Body of pancreas (tissue), 4 donors: ENCODE results near the gene SMLR1. TPM values are rescaled to one million over a fixed set of nuclear protein-coding genes. Genes with fewer than 3 reads are reported as not detected.
"Not testable (repeated sequence)": the region's sequence is repeated elsewhere in the genome, so short reads cannot be mapped to it uniquely, and the experiment has no call there.

ENCODE experiments used
- ATAC-seq: fragments of 150-250 bp; one replicate; pipeline ENCODE4 v1.9.1; 2016
- DNase-seq, 4 donors: peaks; one replicate each; pipeline ENCODE4 v3.0.0-alpha.2; 2019
- H3K27ac ChIP-seq, 4 donors: fragments of 200-600 bp; sonication (generic); 1 replicate in 3 of 4; 2 replicates in 1 of 4; pipeline versions ENCODE4 v1.5.1 to v1.6.1; 2016 to 2019; ENCODE audit warnings: mild to moderate bottlenecking in 1 of 4, mixed read lengths in 1 of 4, moderate library complexity in 1 of 4
- H3K27me3 ChIP-seq, 2 donors: fragments of 200-600 bp; sonication (generic); one replicate each; pipeline ENCODE4 v1.6.0; 2016; ENCODE audit warnings: mild to moderate bottlenecking in 1 of 2
- H3K36me3 ChIP-seq, 2 donors: fragments of 200-600 bp; sonication (generic); replicated peaks in 1 of 2; 2 replicates each; pipeline ENCODE4 v1.5.1; 2016; ENCODE audit warnings: low read depth in 2 of 2; ENCODE audit not compliant: insufficient read depth in 1 of 2
- H3K4me1 ChIP-seq: fragments of 200-600 bp; sonication (generic); one replicate; pipeline ENCODE4 v1.6.0; 2016
- H3K4me3 ChIP-seq, 2 donors: fragments of 200-600 bp; sonication (generic); 1 replicate in 1 of 2; 2 replicates in 1 of 2; pipeline ENCODE4 v1.5.1; 2016 to 2019
- H3K9me3 ChIP-seq, 3 donors: fragments of 200-600 bp; sonication (generic); 1 replicate in 2 of 3; 2 replicates in 1 of 3; pipeline ENCODE4 v1.5.1; 2016
- CTCF ChIP-seq, 7 experiments: fragments of 450-650 bp in 4 of 7; fragments of 200-600 bp in 3 of 7; sonication (generic) in 3 of 7; IDR thresholded peaks; one replicate each; pipeline ENCODE4 v1.5.1; 2016 to 2019; ENCODE audit warnings: antibody characterized with exemption in 7 of 7
- POLR2A ChIP-seq, 3 donors: fragments of 450-650 bp; IDR thresholded peaks; one replicate each; pipeline ENCODE4 v1.6.1; 2016; ENCODE audit warnings: antibody characterized with exemption in 3 of 3, mild to moderate bottlenecking in 2 of 3
- WGBS, 2 donors: methylation state at CpG; one replicate each; pipeline ENCODE4 v1.1.5; 2017; 5-methylcytosine and 5-hydroxymethylcytosine counted together
- intact Hi-C: fragments of 100-400 bp; cut with DNase I; formaldehyde crosslinking; loops from one replicate; pipeline ENCODE4 v1.15.1; 2023
- total RNA-seq, 2 donors: library from RNA; depleted of rRNA; stranded (reverse); fragments of >200 nt; gene quantifications; one replicate each; pipeline ENCODE4 v1.1.0, GENCODE V29; 2016

The SMLR1 gene
- total RNA-seq, 2 donors from 2014 or later, result 0.52 TPM; not detected in 1

GRCh38 chr6:130794738-130795137 is 32.5 kb upstream of the SMLR1 start:
- H3K9me3 ChIP-seq, result no peaks in the 10 kb centered on the region
- DNase-seq (no peak), ATAC-seq (no peak)
- WGBS, 2 donors, result 31 to 59% methylated on average over 3 of the region's 3 CpGs
- intact Hi-C loops, result no loop called here
- H3K27me3 ChIP-seq, result no peaks in the 10 kb centered on the region
- H3K4me1 ChIP-seq, result no peaks in the 10 kb centered on the region
- H3K4me3 ChIP-seq, result no peak overlapping the region
- no peak overlapping the region for H3K27ac ChIP-seq
- H3K36me3 ChIP-seq, result no peaks in the 10 kb centered on the region
- TF ChIP-seq POLR2A (IDR thresholded peaks at IDR 0.05), result no peak
- TF ChIP-seq CTCF (IDR thresholded peaks at IDR 0.05), result no peak

GRCh38 chr6:130796313-130796905 is 30.8 kb upstream of the SMLR1 start:
- no peaks in the 10 kb centered on the region for H3K36me3 ChIP-seq
- H3K27me3 ChIP-seq, result no peaks in the 10 kb centered on the region
- H3K4me3 ChIP-seq, result no peak overlapping the region
- H3K27ac ChIP-seq, result no peak overlapping the region
- intact Hi-C loops, result no loop called here
- DNase-seq (no peak), ATAC-seq (no peak)
- TF ChIP-seq POLR2A (IDR thresholded peaks at IDR 0.05), result no peak
- no peak for TF ChIP-seq CTCF (IDR thresholded peaks at IDR 0.05)
- H3K9me3 ChIP-seq, result no peaks in the 10 kb centered on the region
- H3K4me1 ChIP-seq, result no peaks in the 10 kb centered on the region

- no peaks in the 10 kb centered on the region for H3K36me3 ChIP-seq
- intact Hi-C loops, result no loop called here
- ATAC-seq (no peak), DNase-seq (no peak)
- no peaks in the 10 kb centered on the region for H3K4me1 ChIP-seq
- no peak for TF ChIP-seq POLR2A (IDR thresholded peaks at IDR 0.05)
- no peak for TF ChIP-seq CTCF (IDR thresholded peaks at IDR 0.05)
- H3K4me3 ChIP-seq, result no peak overlapping the region
- H3K27ac ChIP-seq, result no peak overlapping the region
- WGBS, 2 donors, result 74 to 81% methylated on average over 2 of the region's 2 CpGs
- no peaks in the 10 kb centered on the region for H3K9me3 ChIP-seq
- no peaks in the 10 kb centered on the region for H3K27me3 ChIP-seq
These were observed 30.1 kb upstream of the SMLR1 start for GRCh38 chr6:130797061-130797460.

- H3K27ac ChIP-seq, intact Hi-C loops, H3K36me3 ChIP-seq, H3K4me3 ChIP-seq, DNase-seq, H3K27me3 ChIP-seq, H3K9me3 ChIP-seq, ATAC-seq, H3K4me1 ChIP-seq: not testable (repeated sequence)
- WGBS, 2 donors, result 97 to 98% methylated on average over 31 to 34 of the region's 37 CpGs
These were observed 25.8 kb upstream of the SMLR1 start for GRCh38 chr6:130801368-130801767.

- WGBS, 2 donors, result 31 to 33% methylated on average over 9 of the region's 9 CpGs
- no peak overlapping the region for H3K4me3 ChIP-seq
- ATAC-seq (no peak), DNase-seq (no peak)
- no peaks in the 10 kb centered on the region for H3K36me3 ChIP-seq
- no peak overlapping the region for H3K27ac ChIP-seq
- no peaks in the 10 kb centered on the region for H3K27me3 ChIP-seq
- no peaks in the 10 kb centered on the region for H3K9me3 ChIP-seq
- TF ChIP-seq CTCF (IDR thresholded peaks at IDR 0.05) (no peak), POLR2A (IDR thresholded peaks at IDR 0.05) (no peak)
- no peaks in the 10 kb centered on the region for H3K4me1 ChIP-seq
- intact Hi-C loops, result no loop called here
These were observed 16.7 kb upstream of the SMLR1 start for GRCh38 chr6:130810307-130811030.
